GM23338 (cell line): ENCODE results near the gene TUBB4A. TPM values are rescaled to one million over a fixed set of nuclear protein-coding genes. Genes with fewer than 3 reads are reported as not detected.

ENCODE experiments used
- ATAC-seq: fragments of 200-7000 bp; cut with Tn5 transposase; 3 replicates; pipeline ENCODE4 v1.9.1; 2020
- DNase-seq: peaks from one replicate; pipeline ENCODE4 v3.0.0-alpha.2; 2015; ENCODE audit warnings: low spot score
- H2AFZ ChIP-seq: fragments of 200-600 bp; sonication (generic); 2 replicates; pipeline ENCODE4 v1.8.0; 2016; ENCODE audit warnings: antibody characterized with exemption, mild to moderate bottlenecking, moderate library complexity
- H3F3A ChIP-seq: fragments of 200-600 bp; sonication (generic); replicated peaks from 2 replicates; pipeline ENCODE4 v1.8.0; 2017; ENCODE audit warnings: antibody characterized with exemption, mixed run types, low read depth
- H3K27ac ChIP-seq: fragments of 200-600 bp; sonication (generic); 2 replicates; pipeline ENCODE4 v1.6.1; 2016; ENCODE audit warnings: low read depth
- H3K27me3 ChIP-seq: fragments of 200-600 bp; sonication (generic); 2 replicates; pipeline ENCODE4 v1.8.0; 2016; ENCODE audit warnings: mild to moderate bottlenecking, mixed run types, moderate library complexity; ENCODE audit not compliant: insufficient read depth
- H3K36me3 ChIP-seq: fragments of 200-600 bp; sonication (generic); 2 replicates; pipeline ENCODE4 v1.8.0; 2016; ENCODE audit warnings: mild to moderate bottlenecking; ENCODE audit not compliant: insufficient read depth
- H3K4me1 ChIP-seq: fragments of 200-600 bp; sonication (generic); 2 replicates; pipeline ENCODE4 v1.8.0; 2016; ENCODE audit warnings: mild to moderate bottlenecking, moderate library complexity; ENCODE audit not compliant: insufficient read depth
- H3K4me2 ChIP-seq: fragments of 200-600 bp; sonication (generic); 2 replicates; pipeline ENCODE4 v1.7.1; 2017; ENCODE audit warnings: mixed run types
- H3K4me3 ChIP-seq: fragments of 200-600 bp; sonication (generic); 2 replicates; pipeline ENCODE4 v1.6.1; 2016; ENCODE audit warnings: mixed run types
- H3K79me2 ChIP-seq: fragments of 200-600 bp; sonication (generic); replicated peaks from 2 replicates; pipeline ENCODE4 v1.8.0; 2017; ENCODE audit warnings: mild to moderate bottlenecking; ENCODE audit not compliant: insufficient read depth
- H3K9me2 ChIP-seq: fragments of 200-600 bp; sonication (generic); 2 replicates; pipeline ENCODE4 v1.8.0; 2017; ENCODE audit not compliant: insufficient read depth
- H4K20me1 ChIP-seq: fragments of 200-600 bp; sonication (generic); replicated peaks from 2 replicates; pipeline ENCODE4 v1.8.0; 2017; ENCODE audit warnings: mild to moderate bottlenecking; ENCODE audit not compliant: insufficient read depth
- H3K27ac Mint-ChIP-seq: 2 replicates; pipeline ENCODE4 v1.8.0; 2020; ENCODE audit warnings: inconsistent platforms, mild to moderate bottlenecking, moderate library complexity, mixed read lengths
- H3K27me3 Mint-ChIP-seq: 3 replicates; pipeline ENCODE4 v1.8.0; 2022; ENCODE audit warnings: low read depth, mild to moderate bottlenecking, moderate library complexity, mixed read lengths, inconsistent platforms; ENCODE audit not compliant: insufficient read depth, poor library complexity
- H3K36me3 Mint-ChIP-seq: 3 replicates; pipeline ENCODE4 v1.8.0; 2021; ENCODE audit warnings: low read depth, mild to moderate bottlenecking, inconsistent platforms, moderate library complexity, mixed read lengths
- H3K4me1 Mint-ChIP-seq: 3 replicates; pipeline ENCODE4 v1.8.0; 2020; ENCODE audit warnings: mild to moderate bottlenecking, inconsistent platforms, mixed read lengths
- H3K4me3 Mint-ChIP-seq: 3 replicates; pipeline ENCODE4 v1.8.0; 2021; ENCODE audit warnings: moderate library complexity, mild to moderate bottlenecking, inconsistent platforms, mixed read lengths
- H3K9me3 Mint-ChIP-seq: 3 replicates; pipeline ENCODE4 v1.8.0; 2020; ENCODE audit warnings: moderate library complexity, mild to moderate bottlenecking, inconsistent platforms, mixed read lengths
- ETS1 ChIP-seq: IDR thresholded peaks from 2 replicates; pipeline ENCODE4 v1.6.1; 2016; ENCODE audit warnings: antibody characterized with exemption
- EZH2 ChIP-seq: fragments of 200-600 bp; sonication (generic); IDR thresholded peaks from one replicate; pipeline ENCODE4 v1.8.0; 2017; ENCODE audit warnings: antibody characterized with exemption, mild to moderate bottlenecking, low read depth; ENCODE audit not compliant: unreplicated experiment
- EZH2phosphoT487 ChIP-seq: fragments of 200-600 bp; sonication (generic); IDR thresholded peaks from one replicate; pipeline ENCODE4 v1.8.1; 2018; ENCODE audit warnings: antibody characterized with exemption; ENCODE audit not compliant: unreplicated experiment
- JUNB ChIP-seq: IDR thresholded peaks from one replicate; pipeline ENCODE4 v1.6.1; 2016; ENCODE audit warnings: antibody characterized with exemption; ENCODE audit not compliant: unreplicated experiment
- NANOG ChIP-seq: IDR thresholded peaks from 2 replicates; pipeline ENCODE4 v1.6.1; 2016; ENCODE audit warnings: antibody characterized with exemption, borderline replicate concordance
- ZNF462 ChIP-seq: fragments of 250-450 bp; sonication (Bioruptor Pico); IDR thresholded peaks from 2 replicates; pipeline ENCODE4 v1.5.0; 2020; ENCODE audit warnings: mild to moderate bottlenecking, moderate library complexity
- polyA plus RNA-seq: library from polyadenylated mRNA; unstranded; fragments of >200 nt; fragmentation: Nextera tagmentation; extraction: Ambion mirVana; gene quantifications from 2 replicates; pipeline ENCODE4 v1.2.1, GENCODE V29; 2016
- total RNA-seq: library from RNA; depleted of rRNA; stranded (reverse); fragments of >200 nt; shearing (Covaris generic); gene quantifications from 2 replicates; pipeline ENCODE4 v1.2.3, GENCODE V29; 2014
- TF ChIP-seq, protein P1 (sequence below), 2 experiments: fragments of 200-600 bp in 1 of 2; sonication (generic) in 1 of 2; conservative IDR thresholded peaks; 2 replicates each; pipeline versions ENCODE4 v1.5.1 to v1.6.1; 2016 to 2017; ENCODE audit warnings: antibody characterized with exemption in 2 of 2, low read depth in 2 of 2, mild to moderate bottlenecking in 2 of 2, moderate library complexity in 1 of 2
- TF ChIP-seq, protein P2 (sequence below): IDR thresholded peaks from one replicate; pipeline ENCODE4 v1.6.1; 2018; ENCODE audit warnings: antibody characterized with exemption; ENCODE audit not compliant: unreplicated experiment

Gene TUBB4A
- total and polyA plus RNA-seq, 2 experiments from 2014 or later, result 32.9 to 41.7 TPM

- TF ChIP-seq, protein P1, sequence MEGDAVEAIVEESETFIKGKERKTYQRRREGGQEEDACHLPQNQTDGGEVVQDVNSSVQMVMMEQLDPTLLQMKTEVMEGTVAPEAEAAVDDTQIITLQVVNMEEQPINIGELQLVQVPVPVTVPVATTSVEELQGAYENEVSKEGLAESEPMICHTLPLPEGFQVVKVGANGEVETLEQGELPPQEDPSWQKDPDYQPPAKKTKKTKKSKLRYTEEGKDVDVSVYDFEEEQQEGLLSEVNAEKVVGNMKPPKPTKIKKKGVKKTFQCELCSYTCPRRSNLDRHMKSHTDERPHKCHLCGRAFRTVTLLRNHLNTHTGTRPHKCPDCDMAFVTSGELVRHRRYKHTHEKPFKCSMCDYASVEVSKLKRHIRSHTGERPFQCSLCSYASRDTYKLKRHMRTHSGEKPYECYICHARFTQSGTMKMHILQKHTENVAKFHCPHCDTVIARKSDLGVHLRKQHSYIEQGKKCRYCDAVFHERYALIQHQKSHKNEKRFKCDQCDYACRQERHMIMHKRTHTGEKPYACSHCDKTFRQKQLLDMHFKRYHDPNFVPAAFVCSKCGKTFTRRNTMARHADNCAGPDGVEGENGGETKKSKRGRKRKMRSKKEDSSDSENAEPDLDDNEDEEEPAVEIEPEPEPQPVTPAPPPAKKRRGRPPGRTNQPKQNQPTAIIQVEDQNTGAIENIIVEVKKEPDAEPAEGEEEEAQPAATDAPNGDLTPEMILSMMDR (conservative IDR thresholded peaks at IDR 0.05; ENCODE audit: low read depth in 2 of 2), result no peak
- no peak for TF ChIP-seq ETS1
- no peak for TF ChIP-seq EZH2
- TF ChIP-seq EZH2phosphoT487, result no peak
Measured at GRCh38 chr19:6531956-6532243, 29.8 kb upstream of the TUBB4A start (continued).

GRCh38 chr19:6531163-6531955 lies 29.2 kb upstream of the TUBB4A start:
- H3K9me2 ChIP-seq, result no peaks in the 10 kb centered on the region
- H3K27ac Mint-ChIP-seq, result no peak overlapping the region
- no peaks in the 10 kb centered on the region for H3K36me3 ChIP-seq
- H4K20me1 ChIP-seq, result no peaks in the 10 kb centered on the region
- peaks cover 57% of the 10 kb centered on the region for H3K27me3 ChIP-seq
- DNase-seq, result no peak
- ATAC-seq, result no peak; the same call in 2 of the 3 replicates
- H3K27me3 Mint-ChIP-seq, result peaks cover 48% of the 10 kb centered on the region
- peak overlapping the region; percentile 94 for H3K4me2 ChIP-seq
- peak overlapping the region; percentile 87 for H2AFZ ChIP-seq
- no peak overlapping the region for H3K27ac ChIP-seq
- peaks cover 30% of the 10 kb centered on the region for H3K4me1 ChIP-seq
- peaks cover 54% of the 10 kb centered on the region for H3K9me3 Mint-ChIP-seq
- H3F3A ChIP-seq, result peaks cover 10% of the 10 kb centered on the region
- TF ChIP-seq ZNF462 (CRISPR knock-in tag) (no peak), JUNB (no peak), EZH2 (peak; percentile 51), EZH2phosphoT487 (no peak), NANOG (no peak), ETS1 (no peak)
- TF ChIP-seq, protein P2, sequence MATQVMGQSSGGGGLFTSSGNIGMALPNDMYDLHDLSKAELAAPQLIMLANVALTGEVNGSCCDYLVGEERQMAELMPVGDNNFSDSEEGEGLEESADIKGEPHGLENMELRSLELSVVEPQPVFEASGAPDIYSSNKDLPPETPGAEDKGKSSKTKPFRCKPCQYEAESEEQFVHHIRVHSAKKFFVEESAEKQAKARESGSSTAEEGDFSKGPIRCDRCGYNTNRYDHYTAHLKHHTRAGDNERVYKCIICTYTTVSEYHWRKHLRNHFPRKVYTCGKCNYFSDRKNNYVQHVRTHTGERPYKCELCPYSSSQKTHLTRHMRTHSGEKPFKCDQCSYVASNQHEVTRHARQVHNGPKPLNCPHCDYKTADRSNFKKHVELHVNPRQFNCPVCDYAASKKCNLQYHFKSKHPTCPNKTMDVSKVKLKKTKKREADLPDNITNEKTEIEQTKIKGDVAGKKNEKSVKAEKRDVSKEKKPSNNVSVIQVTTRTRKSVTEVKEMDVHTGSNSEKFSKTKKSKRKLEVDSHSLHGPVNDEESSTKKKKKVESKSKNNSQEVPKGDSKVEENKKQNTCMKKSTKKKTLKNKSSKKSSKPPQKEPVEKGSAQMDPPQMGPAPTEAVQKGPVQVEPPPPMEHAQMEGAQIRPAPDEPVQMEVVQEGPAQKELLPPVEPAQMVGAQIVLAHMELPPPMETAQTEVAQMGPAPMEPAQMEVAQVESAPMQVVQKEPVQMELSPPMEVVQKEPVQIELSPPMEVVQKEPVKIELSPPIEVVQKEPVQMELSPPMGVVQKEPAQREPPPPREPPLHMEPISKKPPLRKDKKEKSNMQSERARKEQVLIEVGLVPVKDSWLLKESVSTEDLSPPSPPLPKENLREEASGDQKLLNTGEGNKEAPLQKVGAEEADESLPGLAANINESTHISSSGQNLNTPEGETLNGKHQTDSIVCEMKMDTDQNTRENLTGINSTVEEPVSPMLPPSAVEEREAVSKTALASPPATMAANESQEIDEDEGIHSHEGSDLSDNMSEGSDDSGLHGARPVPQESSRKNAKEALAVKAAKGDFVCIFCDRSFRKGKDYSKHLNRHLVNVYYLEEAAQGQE, result no peak
- H3K79me2 ChIP-seq, result no peaks in the 10 kb centered on the region
- peak overlapping the region; percentile 72 for H3K4me3 ChIP-seq
- H3K4me3 Mint-ChIP-seq, result peak overlapping the region; percentile 74
- peaks cover 27% of the 10 kb centered on the region for H3K36me3 Mint-ChIP-seq
- H3K4me1 Mint-ChIP-seq, result peaks cover 22% of the 10 kb centered on the region
